HG03196 (cell line): ENCODE data around the gene ZBTB9.

Source experiments
- ATAC-seq: cut with Tn5 transposase; IDR thresholded peaks from one replicate; pipeline ENCODE4 v1.9.1; 2021; ENCODE audit not compliant: unreplicated experiment

Gene ZBTB9, protein sequence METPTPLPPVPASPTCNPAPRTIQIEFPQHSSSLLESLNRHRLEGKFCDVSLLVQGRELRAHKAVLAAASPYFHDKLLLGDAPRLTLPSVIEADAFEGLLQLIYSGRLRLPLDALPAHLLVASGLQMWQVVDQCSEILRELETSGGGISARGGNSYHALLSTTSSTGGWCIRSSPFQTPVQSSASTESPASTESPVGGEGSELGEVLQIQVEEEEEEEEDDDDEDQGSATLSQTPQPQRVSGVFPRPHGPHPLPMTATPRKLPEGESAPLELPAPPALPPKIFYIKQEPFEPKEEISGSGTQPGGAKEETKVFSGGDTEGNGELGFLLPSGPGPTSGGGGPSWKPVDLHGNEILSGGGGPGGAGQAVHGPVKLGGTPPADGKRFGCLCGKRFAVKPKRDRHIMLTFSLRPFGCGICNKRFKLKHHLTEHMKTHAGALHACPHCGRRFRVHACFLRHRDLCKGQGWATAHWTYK

DNA sequence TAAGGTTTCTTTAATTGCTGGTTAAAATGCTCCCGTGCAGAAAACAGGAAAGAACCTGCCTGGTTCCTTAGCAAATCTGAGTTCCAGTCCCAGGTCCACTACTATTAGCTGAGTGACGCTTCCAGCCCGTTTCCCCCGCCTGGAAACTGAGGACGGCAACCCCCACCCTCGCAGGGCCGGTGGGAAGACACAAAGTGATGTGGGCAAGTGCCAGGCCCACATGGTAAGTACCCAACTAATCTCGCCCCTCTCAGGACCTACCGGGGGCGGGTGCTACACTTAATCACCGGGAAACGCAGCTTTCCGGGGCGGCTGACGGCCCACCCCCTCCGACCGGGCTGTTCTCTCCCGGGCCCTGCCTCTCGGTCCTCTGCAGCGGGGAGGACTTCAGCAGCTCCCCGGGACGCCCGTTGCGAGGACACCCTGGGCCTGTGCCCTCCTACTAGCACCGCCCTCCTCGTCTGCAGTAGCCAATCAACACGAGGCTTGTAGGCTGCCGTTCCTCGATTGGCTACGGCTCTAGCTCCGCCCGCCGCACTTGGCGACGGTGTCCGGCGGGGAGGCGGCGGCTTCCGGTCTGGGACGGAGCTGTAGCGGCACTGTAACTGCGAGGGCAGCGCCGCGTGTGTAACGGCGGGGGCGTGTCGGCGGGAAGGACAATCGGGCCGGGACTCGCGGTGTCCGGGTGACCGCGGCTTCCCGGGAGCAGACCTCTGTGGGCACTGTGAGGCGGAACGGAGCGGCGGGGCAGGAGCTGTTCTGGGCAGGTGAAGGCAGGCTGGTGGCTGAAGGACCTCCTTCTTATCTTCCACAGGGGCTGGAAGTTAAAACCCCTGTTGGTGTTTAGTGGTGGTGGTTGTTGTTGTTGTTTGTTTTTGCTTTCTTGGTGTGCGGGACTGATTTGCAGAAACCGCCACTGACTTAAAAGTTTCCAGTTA lies at the start of gene ZBTB9:
Gene ZBTB9, plus strand, starts transcription at position 568 of the 938 bp plus-strand sequence. CDS start 525 bp downstream, outside the sequence.
- ATAC-seq: peak; percentile 94

DNA sequence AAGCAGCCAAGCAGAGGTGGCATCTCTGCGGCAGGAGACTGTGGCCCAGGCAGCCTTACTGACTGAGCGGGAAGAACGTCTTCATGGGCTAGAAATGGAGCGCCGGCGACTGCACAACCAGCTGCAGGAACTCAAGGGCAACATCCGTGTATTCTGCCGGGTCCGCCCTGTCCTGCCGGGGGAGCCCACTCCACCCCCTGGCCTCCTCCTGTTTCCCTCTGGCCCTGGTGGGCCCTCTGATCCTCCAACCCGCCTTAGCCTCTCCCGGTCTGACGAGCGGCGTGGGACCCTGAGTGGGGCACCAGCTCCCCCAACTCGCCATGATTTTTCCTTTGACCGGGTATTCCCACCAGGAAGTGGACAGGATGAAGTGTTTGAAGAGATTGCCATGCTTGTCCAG lies 49.5 kb upstream of the ZBTB9 start:
- no peak for ATAC-seq

DNA sequence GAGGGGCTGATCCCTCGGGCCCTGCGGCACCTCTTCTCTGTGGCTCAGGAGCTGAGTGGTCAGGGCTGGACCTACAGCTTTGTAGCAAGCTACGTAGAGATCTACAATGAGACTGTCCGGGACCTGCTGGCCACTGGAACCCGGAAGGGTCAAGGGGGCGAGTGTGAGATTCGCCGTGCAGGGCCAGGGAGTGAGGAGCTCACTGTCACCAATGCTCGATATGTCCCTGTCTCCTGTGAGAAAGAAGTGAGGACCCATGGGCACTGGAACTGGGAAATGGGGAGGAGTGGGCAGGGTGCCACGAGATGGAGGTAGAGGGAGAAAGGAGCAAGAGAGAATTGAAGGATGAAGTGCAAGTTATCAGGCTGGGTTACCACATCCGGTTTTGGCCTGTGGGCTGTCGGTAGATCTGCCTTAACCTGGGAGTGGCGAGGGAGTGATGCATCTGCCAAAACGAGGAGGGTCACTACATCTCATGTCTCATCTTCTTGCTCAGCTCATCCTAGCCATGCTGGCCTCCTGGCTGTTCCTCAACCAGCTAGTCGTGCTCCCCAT lies 48.9 kb upstream of the ZBTB9 start:
- no peak for ATAC-seq

DNA sequence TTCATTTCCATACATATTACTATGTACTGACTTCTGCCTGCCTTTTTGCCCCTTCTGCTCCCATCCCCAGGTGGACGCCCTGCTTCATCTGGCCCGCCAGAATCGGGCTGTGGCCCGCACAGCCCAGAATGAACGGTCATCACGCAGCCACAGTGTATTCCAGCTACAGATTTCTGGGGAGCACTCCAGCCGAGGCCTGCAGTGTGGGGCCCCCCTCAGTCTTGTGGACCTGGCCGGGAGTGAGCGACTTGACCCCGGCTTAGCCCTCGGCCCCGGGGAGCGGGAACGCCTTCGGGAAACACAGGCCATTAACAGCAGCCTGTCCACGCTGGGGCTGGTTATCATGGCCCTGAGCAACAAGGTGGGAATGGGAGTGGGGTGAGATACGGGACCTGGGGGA lies 48.2 kb upstream of the ZBTB9 start:
- no peak for ATAC-seq

DNA sequence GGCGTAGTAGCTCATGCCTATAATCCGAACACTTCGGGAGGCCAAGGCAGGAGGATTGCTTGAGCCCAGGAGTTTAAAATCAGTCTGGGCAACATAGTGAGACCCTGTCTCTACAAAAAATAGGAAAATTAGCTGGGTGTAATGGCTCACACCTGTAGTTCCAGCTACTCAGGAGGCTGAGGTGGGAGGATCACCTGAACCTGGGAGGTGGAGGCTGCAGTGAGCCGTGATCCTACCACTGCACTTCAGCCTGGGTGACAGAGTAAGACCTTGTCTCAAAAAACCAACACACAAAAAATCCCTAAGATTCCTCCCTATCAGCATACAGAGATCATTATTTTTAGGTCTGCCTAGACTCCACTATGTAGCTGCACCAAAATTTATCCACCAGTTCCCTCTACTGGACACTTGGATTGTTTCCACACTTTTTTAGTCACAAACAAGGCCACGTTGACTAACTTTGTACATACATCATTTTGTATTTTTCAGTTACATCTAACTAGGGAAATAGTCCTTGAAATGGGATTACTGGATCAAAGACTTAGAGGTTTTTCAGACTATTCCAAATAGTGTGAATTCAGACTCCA lies 47.2 kb upstream of the ZBTB9 start:
- no peak for ATAC-seq

DNA sequence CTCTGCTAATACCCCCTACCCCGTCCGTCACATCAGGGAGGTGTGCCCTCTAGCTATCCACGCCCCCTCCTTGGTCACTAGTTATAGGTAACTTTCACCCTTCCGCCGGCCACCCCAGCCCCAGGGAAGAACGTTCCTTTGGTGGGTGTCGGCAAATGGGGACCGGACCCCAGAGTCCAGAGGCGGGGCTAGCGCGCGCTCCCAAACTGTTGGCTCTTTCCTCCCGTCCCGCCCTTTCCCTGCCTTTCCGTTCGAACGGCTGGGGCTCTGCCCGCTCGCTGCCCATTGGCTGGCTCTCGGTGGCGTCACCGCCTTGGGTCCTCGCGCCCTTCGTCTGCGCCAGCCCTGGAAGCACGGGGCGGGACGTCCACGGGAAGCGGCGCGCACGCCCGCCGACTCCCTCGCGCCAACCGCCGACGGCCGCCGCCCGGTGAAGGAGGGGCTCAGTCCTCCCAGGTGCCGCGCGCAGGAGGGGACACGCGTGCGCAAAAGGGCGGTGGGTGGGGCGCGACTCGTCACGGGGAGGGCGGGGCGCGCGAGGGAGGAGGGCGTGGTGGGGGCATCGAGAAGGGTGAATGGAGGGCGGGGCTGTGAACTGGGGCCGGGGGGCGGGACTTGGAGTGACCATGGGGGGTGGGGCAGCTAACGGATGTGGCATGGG lies 44.2 kb upstream of the ZBTB9 start:
- peak; percentile 73 for ATAC-seq

DNA sequence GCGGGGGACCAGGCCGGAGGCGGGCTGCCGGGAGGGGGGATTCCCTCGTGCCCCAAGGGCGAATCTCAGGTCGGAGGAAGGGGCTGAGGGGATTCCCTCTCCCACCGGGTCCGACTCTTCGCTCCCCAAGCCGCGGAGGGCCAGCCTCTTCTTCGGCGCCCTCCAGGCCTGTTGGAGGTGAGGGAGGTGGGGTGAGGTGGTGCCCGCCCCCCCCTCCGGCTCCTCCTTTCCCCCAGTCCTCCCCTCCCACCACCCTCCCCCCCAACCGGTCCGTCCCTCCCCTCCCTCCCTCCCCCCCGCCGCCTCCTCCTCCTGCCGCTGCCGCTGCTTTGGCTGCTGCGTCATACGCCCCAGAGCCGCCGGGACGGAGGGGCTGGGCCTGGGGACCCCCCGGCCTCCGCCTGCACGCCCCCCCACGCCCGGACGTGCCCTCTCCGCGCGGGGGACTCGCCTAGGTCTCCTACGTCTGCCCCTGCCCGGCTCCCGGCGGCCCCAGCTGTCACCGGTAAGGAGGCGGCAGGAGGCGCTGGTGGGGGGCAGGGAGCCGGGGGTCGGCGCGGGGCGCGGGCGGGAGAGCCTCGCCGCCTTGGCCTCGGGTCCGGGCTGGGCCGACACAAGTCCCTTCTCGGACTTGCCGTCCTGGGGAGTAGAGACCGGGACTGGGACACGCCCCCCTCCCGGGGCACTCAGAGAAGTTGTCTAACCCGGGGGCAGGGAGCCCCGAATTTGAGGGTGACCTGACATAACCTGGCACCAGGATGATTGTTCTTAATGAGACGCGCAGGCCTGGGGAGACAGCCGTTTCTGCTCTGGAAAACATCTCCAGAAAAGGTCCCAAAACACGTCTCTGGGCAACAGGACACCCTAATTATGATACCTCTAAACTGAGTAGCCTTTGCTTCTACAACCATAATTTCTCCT lies 43.4 kb upstream of the ZBTB9 start, which contains the start of gene PHF1:
Gene PHF1, plus strand, starts transcription at position 304 of the 921 bp plus-strand sequence. CDS start 1,250 bp downstream, outside the sequence.
- peak; percentile 33 for ATAC-seq

DNA sequence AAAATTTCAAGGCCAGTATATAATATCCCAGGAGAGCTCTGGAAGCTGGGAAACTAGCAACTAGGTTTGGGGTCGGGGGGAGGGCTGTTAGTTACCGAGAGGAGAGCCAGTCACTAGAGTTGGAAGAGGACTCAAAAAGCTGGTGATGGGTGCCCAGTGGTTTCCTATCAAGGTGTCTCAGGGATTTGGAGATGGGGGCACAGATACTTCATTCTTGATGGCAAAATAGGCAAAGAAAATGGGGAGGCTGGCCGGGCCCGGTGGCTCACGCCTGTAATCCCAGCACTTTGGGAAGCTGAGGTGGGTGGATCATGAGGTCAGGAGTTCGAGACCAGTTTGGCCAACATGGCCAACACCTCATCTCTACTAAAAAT lies 42.8 kb upstream of the ZBTB9 start:
- no peak for ATAC-seq

DNA sequence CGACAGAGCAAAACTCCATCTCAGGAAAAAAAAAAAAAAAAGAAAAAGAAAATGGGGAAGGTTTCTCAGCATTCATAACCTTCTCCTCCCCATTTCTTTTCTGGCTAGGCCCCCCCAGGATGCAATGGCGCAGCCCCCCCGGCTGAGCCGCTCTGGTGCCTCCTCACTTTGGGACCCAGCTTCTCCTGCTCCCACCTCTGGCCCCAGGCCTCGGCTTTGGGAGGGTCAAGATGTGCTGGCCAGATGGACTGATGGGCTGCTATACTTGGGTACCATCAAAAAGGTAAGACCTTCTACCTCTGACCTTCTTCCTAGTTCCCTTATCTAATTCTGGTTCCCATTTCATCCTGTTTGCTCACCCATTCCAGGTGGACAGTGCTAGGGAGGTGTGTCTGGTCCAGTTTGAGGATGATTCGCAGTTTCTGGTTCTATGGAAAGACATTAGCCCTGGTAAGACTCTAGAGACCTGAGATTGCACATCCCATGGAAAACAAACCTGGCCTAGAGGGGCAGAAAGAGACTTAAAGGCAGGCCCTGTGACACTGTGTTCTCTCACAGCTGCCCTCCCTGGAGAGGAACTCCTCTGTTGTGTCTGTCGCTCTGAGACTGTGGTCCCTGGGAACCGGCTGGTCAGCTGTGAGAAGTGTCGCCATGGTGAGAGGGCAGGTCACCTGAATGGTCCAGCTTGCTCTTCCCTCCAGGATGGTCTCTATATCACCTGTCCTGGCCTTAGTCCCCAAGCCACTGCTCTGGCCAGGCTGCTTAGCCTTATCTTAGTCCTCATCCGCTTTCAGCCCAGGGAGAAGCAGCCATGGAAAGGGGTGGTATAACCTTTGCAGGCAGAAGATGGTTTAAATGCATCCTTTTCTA lies 42.0 kb upstream of the ZBTB9 start:
- no peak for ATAC-seq

DNA sequence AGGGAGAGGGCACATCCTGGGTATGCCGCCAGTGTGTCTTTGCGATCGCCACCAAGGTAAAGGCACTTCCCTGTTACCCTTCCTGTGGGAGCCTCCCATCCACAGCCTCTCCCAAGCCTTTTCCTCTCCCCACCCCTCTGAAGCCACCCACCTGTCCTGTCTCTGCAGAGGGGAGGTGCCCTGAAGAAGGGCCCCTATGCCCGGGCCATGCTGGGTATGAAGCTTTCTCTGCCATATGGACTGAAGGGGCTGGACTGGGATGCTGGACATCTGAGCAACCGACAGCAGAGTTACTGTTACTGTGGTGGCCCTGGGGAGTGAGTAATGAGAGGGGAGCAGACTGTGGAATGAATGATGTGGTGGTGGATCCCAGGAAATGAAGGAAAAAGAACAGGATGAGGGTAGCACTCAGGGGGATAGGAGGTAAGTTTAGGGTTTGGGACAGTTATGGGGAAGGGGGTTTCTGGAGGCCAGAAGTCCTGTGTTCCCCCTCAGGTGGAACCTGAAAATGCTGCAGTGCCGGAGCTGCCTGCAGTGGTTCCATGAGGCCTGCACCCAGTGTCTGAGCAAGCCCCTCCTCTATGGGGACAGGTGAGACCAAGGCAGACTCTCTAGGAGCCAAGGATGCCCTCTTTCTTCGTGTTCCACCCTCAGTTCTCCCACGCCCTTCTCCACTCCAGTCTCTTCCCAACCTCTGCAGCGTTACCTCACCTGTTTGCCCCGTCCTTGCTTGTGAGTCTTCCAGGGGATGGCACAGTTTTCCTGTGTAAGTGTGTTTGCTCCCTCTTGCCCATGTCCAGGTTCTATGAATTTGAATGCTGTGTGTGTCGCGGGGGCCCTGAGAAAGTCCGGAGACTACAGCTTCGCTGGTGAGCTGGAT lies 40.9 kb upstream of the ZBTB9 start:
- no peak for ATAC-seq

DNA sequence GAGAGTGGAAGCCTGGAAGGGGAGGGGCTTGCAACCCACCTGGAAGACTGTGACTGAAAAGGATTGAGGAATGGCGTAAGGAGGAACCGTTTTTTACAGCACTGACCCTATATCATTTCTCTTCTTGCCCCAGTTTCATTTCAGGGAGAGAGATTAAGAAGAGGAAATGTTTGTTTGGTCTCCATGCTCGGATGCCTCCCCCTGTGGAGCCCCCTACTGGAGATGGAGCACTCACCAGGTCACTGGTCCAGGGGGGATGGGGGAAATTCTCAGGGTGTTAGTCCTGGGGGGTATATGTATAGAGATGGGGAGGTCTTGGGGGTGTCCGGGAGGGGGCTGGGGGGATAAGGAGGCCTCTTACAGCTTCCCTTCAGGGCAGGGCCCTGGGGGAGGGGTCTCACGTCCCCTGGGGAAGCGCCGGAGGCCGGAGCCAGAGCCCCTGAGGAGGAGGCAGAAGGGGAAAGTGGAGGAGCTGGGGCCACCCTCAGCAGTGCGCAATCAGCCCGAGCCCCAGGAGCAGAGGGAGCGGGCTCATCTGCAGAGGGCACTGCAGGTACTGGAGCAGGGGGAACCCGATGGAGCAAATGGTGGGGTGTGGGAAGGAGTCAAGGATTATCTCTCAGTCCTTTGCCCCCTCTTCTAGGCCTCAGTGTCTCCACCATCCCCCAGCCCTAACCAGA lies 39.6 kb upstream of the ZBTB9 start:
- no peak for ATAC-seq

DNA sequence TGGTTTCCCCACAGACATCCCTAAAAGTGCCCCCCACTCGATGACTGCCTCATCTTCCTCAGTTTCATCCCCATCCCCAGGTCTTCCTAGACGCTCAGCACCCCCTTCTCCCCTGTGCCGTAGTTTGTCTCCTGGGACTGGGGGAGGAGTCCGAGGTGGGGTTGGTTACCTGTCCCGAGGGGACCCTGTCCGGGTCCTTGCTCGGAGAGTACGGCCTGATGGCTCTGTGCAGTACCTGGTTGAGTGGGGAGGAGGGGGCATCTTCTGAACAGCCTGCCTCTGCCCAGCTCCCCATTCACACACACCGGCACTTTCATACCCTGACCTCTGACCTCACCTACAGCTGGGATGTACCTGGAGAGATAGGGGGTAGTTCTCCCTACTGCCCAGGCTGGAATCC lies 38.5 kb upstream of the ZBTB9 start:
- no peak for ATAC-seq

DNA sequence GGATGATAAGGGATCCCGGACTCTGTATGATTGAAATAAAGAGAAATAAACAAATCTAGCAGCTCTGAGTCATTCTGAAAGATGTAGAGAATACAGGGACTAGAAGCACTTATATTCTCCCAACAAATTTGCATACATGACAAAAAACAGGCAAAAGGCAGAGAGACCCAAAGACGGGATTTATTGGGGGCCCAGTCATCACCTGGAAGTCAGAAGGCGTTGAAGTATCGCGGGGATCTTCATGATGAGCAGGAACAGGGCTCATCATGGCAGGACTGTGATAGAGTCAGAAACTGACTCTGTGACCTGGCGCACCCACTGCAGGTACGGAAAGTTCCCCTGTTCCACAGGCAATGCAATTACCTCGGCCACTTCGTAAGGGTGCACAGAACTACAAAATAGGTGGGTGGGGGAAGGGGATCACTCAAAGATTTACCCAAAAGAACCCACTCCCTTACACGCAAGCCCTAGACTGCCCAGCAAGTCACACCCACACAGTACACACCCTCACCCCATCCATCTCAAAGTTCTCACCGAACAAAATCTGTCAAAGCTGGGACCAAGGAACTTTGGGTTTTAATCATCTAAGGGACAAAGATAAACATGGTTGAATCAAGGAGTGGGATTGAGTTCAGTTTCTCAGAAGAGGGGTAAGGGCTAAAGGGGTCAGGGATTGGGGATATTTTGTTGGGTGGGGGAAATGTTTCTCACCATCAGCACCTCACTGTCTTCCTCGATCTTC lies 37.8 kb upstream of the ZBTB9 start:
- ATAC-seq: no peak

DNA sequence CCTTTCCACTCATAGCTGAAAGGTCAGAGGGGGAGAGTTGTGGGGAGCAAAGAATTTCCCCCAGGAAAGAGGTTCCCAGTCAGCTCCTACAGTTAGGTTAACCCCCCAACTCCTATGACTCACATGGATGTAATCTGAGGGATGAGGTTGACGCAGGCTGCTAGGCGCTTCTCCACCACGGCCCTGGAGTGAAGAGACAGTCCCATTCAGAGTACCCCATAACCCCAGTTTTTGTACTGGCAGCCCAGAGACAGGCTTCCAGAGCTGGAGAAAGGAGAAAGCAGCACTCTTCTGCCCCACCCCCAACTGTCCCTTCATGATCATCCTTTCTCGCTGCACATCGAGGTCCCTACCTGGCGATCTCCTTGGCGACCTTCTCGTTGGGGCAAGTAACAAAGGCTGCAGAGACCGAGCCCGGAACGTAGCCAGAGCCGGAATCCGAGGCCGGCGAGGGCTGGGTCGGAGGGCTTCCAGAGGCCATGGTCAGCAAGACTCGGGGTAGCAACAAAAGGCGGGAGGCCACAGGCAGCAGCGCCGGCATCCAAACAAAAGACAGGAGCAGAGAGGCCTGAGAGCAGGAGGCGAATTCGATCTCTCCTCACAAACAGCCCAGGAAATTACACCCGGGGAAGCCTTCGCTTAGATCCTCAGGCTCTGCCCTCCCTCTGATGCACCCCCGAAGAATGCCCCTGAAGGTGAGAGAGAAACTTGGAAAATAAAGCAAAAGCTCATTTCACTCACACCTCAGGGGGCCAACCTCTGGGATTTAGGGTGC lies 37.1 kb upstream of the ZBTB9 start:
- no peak for ATAC-seq

DNA sequence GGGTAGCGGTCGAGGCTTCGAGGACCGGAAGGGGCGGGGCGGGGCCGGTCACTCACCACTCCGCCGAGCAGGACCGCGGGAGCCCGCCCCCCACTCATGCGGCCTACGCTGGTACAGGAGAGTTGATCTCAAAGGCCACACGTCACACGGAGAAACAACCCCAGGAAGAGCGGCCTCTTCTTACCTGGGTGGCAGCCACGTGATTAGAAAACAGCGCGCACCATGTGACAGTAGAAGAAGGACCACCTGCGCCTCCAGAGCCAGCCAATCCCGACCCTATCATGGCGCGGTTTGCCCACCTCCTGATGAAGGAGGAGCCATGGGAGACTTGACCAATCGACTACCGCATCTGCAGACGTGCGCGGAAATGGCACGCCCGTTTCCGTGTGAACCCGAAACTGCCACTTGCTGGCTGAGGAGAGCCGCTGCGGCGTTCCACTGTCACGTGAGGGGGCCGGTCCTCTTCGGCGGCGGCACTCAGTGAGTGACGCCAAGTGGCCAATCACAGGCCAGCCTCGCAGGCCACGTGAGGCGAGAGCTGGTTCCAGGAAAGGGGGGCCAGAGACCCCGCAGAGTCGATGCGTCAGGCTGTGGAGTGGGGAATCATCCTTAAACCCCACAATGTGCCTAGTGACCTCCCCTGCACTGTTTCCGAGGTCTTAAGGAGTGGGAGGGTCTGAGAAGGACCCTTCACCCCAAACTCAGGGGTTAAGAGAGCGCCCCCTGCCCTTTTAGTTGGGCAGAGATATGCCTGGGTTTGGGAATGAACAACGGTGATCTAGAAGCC lies 36.3 kb upstream of the ZBTB9 start, which contains the start of gene CUTA:
Gene CUTA, minus strand, starts transcription at position 205 of the 787 bp plus-strand sequence. Its CDS starts 107 bp downstream, at position 98.
- ATAC-seq: peak; percentile 84
